DMS53 treated with DMSO at 0.1 percent for 48 hours (cell line): ENCODE measurements around the gene STK32A.

Experiments
- DNase-seq: peaks from one replicate; lab custom pipeline; 2025; ENCODE audit not compliant: unreplicated experiment; lab: John Stamatoyannopoulos, UW

STK32A gene

GRCh38 chr5:147248561-147248960, 13.7 kb downstream of the STK32A start:
- DNase-seq, result no peak

GRCh38 chr5:147259837-147260236, 25.0 kb downstream of the STK32A start:
- no peak for DNase-seq

DNA sequence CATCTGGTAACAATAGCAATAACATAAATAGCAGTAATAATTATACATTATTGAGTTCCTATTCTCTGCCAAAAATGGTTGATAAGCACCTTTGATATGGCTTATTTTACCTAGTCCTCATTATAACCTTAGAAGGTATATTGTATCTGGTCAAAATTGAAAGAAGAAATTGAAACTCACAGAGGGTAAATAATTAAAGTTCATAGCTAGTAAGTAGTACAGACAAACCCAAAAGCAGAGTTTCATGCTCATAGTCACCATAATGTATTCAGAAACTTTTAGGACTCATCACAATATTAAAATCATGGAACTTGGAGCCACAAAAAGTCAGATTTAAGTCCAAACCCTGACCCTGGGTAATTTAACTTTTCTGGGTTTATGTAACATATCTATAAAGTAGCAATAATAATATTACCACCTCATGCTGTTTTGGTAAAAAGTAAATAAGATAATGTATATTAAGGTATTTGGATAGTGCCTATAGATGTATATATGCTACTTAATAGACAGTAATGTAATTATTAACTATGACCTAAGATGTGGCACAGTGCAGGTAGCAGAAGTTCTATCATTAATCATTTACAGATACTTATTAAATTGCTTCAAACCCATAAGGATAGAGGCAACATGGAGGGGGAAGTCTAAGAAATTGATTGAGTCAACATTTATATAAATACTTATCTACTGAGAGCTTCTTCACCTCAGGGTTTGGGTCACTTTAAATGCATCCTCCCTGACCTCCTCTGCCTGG, 32.4 kb downstream of the STK32A start:
- no peak for DNase-seq

DNA sequence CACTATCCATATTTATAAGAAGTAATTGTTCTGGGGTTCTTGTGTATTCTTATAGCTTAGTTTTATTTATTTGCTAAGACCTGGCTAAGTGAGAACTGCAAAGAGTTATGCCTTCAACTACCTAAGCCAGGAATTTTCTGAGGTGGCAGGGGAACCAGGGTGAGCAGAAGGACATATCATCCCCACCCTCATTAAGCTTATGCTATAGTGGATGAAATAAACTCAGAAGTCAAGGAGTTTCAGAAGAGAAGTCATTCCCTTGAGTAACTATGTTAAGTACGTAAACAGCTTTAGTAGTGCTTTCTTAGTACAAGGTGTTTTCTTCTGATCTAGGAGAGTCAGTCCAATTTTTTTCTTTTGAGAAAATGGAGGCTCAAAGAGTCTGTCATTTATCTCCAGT, 41.7 kb downstream of the STK32A start:
- DNase-seq, result no peak

DNA sequence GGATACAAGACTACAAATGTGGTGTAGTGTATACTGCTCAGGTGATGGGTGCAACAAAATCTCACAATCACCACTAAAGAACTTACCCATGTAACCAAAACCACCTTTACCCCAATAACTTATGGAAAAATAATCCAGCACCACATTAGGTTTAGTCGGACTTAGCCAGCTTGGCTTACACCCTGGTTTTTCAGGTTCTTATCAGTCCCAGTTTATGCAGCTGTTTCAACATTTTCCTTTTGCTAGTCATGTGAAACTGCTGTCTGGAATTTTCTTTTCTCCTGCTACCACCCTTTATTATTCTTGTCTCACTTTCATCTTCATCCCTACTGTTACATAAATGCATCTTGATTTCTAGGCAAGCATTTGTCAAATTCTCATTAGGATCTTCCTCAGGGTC, 51.5 kb downstream of the STK32A start:
- DNase-seq, result no peak

DNA sequence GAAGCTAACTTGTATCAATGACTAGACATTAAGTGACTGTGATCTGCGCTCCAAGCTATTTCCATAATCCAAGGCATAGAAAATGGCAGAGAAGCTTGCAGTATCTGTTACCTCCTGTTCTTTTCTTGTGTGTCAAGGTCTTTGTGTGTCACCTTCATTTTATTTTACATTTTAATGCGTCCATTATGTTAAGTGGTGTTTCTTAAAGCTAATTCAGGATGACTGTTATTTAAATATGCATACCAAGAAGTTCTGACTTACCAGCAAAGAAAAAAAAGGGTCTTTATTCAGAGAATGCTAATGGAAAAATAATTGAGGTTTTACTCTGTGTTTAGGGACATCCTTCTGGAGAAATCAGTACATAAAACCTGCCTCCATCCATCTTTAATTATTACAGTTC, 52.3 kb downstream of the STK32A start:
- no peak for DNase-seq

DNA sequence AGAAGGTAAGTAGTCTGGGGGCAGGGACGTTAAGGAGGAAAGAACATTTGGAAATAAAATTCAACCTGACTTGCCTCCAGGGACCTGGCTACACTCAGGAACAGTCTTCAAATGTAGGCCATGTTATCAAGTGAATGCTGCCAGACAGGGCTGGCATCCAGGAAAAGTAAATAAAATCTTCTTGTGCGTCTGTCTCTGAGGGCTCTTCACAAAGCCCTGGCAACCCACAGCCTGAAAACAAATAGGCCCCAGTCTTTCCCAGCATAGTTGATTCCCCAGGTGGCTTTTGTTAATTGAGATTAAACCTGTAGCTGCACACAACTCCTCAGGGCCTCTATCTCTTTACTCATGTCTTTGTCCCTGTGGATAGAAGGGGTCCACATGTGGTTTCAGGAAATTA, 55.4 kb downstream of the STK32A start:
- peak; percentile 87 for DNase-seq

DNA sequence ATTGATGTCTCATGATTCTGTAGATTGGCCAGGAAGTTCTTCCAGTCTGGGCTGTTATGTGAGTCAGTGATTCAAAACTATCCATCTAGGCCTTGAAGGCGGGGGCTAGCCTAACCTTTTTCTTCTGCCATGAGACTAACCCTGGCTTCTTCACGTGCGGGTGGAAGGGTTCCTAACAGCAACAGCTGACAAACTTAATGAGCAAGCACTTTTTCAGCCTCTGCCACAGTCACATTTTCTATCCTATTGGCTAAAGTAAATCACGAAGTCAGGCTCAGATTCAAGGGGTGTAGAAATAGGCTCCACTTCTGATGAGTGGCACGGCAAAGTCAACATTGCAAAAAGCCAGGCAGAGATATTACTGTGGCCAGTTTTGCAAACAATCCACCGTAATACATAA, 68.4 kb downstream of the STK32A start:
- DNase-seq, result peak; percentile 34

- peak; percentile 59 for DNase-seq
Measured at GRCh38 chr5:147303976-147304375, 69.2 kb downstream of the STK32A start.

GRCh38 chr5:147305147-147305546, 70.3 kb downstream of the STK32A start:
- DNase-seq, result no peak

GRCh38 chr5:147306351-147306750, 71.5 kb downstream of the STK32A start:
- DNase-seq, result no peak

GRCh38 chr5:147307170-147307569, 72.3 kb downstream of the STK32A start:
- no peak for DNase-seq

- no peak for DNase-seq
Measured at GRCh38 chr5:147309621-147310020, 74.8 kb downstream of the STK32A start.

GRCh38 chr5:147310059-147310704, 75.4 kb downstream of the STK32A start:
- DNase-seq, result peak; percentile 97

DNA sequence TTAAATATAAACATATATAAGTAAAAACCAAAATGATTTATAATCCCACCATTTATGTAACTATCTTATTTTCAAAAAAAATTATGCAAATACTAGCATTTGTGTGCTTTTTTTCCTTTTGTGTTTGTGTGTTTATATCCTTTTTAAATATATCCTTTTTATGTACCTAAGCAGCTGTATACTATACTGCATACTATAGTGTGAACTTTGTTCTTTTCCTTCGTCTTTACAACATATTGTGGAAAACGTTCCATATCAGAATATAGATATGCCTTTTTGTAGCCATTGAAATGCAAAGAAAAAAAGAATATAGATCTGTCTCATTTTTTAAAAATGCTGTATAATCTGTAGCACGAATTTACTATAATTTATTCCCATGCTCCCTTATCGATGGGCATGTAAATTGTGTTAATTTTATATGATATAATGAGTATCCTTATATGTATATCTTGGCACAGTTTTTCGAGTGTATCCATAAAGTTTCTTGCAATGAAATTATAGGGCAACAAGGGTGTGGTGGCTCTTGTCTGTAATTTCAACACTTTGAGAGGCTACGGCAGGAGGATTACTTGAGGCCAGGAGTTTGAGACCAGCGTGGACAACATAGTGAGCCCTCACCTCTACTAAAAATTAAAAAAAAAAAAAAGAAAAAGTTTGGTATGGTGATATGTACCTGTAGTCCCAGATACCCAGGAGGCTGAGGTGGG, 83.3 kb downstream of the STK32A start:
- no peak for DNase-seq

- DNase-seq, result no peak
Measured at GRCh38 chr5:147321569-147321968, 86.7 kb downstream of the STK32A start.

DNA sequence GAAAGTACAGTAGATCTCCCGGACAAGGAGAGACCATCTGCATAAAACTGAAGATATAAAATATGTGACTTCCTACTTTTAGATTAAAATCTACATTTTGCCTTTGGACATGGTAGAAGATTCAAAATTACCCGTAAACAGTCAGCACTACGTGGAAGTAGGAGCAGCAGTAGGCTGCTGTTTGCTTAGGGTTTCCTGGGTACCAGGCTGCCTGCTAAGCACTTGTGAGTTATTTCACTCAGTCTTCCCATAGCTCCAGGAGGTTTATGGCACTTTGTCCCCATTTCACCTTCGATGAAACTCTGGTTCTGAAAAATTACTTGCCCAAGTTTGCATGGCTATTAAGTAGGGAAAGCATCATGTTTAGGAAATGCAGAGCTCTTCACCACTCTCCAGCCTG, 92.6 kb downstream of the STK32A start:
- DNase-seq, result no peak

DNA sequence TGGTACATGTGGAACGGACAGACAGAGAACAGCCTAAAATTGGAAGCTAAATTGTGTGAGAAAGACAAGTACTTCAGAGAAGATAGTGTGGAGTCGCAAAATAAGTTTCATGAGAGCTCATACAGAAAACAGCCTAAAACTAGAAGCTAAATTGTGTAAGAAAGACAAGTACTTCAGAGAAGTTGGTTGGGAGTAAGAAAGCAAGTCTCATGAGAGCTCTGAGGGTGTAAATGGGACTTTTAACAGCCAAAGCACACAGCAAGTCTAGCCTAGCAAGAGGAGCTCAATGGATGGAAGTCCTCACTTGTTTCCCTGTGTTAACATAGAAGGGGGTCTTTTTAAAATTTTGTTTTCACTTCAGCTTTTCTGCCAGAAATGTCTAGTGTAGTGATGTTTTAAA, 93.1 kb downstream of the STK32A start:
- no peak for DNase-seq

- DNase-seq, result peak; percentile 2
Measured at GRCh38 chr5:147332658-147333057, 97.8 kb downstream of the STK32A start.

DNA sequence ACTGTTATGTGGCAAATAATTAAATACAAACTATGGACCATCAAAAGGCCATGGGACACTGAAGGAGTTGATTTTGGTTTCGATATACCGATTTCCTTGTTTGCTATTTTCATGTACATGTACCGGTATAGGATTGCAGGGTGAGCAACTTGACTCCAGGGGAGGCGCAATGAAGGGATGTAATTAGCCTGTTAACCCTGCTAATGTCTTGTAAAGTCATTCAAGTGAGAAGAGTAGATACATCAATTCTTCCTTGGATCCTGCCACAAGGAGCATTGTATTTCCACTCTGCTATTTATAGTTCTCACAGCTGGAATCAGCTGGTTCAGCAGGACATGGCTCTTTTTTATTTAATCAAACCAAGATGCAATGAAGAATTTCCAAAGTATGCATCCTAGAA, 102.0 kb downstream of the STK32A start:
- DNase-seq, result no peak

DNA sequence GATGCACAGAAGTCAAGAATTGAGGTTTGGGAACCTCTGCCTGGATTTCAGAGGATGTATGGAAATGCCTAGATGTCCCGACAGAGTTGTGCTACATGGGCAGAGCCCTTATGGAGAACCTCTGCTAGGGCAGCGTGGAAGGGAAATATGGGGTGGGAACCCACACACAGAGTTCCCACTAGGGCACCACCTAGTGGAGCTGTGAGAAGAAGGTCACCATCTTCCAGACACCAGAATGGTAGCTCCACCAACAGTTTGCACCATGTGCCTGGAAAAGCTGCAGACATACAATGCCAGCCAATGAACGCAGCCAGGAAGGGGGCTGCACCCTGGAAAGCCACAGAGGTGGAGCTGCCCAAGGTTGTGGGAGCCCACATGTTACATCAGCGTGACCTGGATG, 104.5 kb downstream of the STK32A start:
- DNase-seq, result no peak

DNA sequence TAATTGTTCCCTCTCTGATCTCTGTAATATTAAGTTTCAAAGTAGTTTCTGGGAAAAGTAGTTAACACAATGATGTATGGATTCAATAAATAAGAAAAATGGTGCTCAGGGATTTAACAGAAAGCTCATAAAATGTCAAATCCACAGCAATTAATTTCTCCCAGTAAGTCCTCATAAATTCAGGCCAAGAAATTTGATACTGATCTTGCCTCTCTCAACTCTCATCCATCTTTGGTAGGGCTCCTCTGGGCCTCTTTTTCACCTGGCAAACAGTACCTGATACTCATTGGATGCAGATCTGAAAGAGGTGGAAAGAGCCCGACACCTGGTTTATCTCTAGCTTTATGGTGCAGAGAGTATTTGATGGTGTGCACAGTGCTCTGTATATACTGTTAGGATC, 106.1 kb downstream of the STK32A start:
- DNase-seq, result no peak
